ENCODE data around the gene TBX15. TPM values are rescaled to one million over a fixed set of nuclear protein-coding genes. Genes with fewer than 3 reads are reported as not detected.
A peak's percentile ranks its signal among the peaks of the same experiment; 100 is the strongest.

The TBX15 gene
- total RNA-seq, 1 donor from 2014 or later = not detected

GRCh38 chr1:118986555-118987467 lies 1.3 kb downstream of the TBX15 start:
- H3K27ac Mint-ChIP-seq = no peak overlapping the region

GRCh38 chr1:118985640-118986554 lies 2.2 kb downstream of the TBX15 start:
- peaks cover 13% of the 10 kb centered on the region for H3K4me1 Mint-ChIP-seq (ENCODE audit: low read depth)
- H3K4me3 Mint-ChIP-seq (ENCODE audit: low read depth) = no peak overlapping the region
- peaks cover 100% of the 10 kb centered on the region for H3K27me3 Mint-ChIP-seq
- H3K9me3 Mint-ChIP-seq (ENCODE audit: low read depth) = no peaks in the 10 kb centered on the region
- H3K36me3 Mint-ChIP-seq (ENCODE audit: insufficient read depth) = no peaks in the 10 kb centered on the region
- no peak for DNase-seq (ENCODE audit: low spot score, unreplicated experiment)
- TF ChIP-seq CTCF (IDR thresholded peaks at IDR 0.05; ENCODE audit: unreplicated experiment) = no peak
- no peak overlapping the region for H3K27ac Mint-ChIP-seq

More at GRCh38 chr1:118986555-118987467, 1.3 kb downstream of the TBX15 start:
- Mint-ChIP-seq H3K4me3 (ENCODE audit: low read depth) (no peak overlapping the region), H3K36me3 (ENCODE audit: insufficient read depth) (no peaks in the 10 kb centered on the region), H3K4me1 (ENCODE audit: low read depth) (peaks cover 13% of the 10 kb centered on the region), H3K9me3 (ENCODE audit: low read depth) (no peaks in the 10 kb centered on the region), H3K27me3 (peaks cover 100% of the 10 kb centered on the region)
- no peak for DNase-seq (ENCODE audit: low spot score, unreplicated experiment)
- no peak for TF ChIP-seq CTCF (IDR thresholded peaks at IDR 0.05; ENCODE audit: unreplicated experiment)

- Mint-ChIP-seq H3K27me3 (peaks cover 100% of the 10 kb centered on the region), H3K9me3 (ENCODE audit: low read depth) (no peaks in the 10 kb centered on the region), H3K4me1 (ENCODE audit: low read depth) (peaks cover 14% of the 10 kb centered on the region), H3K27ac (peak overlapping the region; percentile 90), H3K4me3 (ENCODE audit: low read depth) (peak overlapping the region; percentile 49), H3K36me3 (ENCODE audit: insufficient read depth) (no peaks in the 10 kb centered on the region)
- TF ChIP-seq CTCF (IDR thresholded peaks at IDR 0.05; ENCODE audit: unreplicated experiment) = no peak
- DNase-seq (ENCODE audit: low spot score, unreplicated experiment) = no peak
Measured at GRCh38 chr1:118984722-118985639, 3.2 kb downstream of the TBX15 start.

- H3K27me3 Mint-ChIP-seq = peaks cover 100% of the 10 kb centered on the region
- DNase-seq (ENCODE audit: low spot score, unreplicated experiment) = no peak
- H3K9me3 Mint-ChIP-seq (ENCODE audit: low read depth) = no peaks in the 10 kb centered on the region
- no peak for TF ChIP-seq CTCF (IDR thresholded peaks at IDR 0.05; ENCODE audit: unreplicated experiment)
- no peak overlapping the region for H3K27ac Mint-ChIP-seq
- H3K4me1 Mint-ChIP-seq (ENCODE audit: low read depth) = peaks cover 15% of the 10 kb centered on the region
- peak overlapping the region; percentile 49 for H3K4me3 Mint-ChIP-seq (ENCODE audit: low read depth)
- H3K36me3 Mint-ChIP-seq (ENCODE audit: insufficient read depth) = no peaks in the 10 kb centered on the region
Measured at GRCh38 chr1:118984086-118984721, 3.9 kb downstream of the TBX15 start.
